NOMO-1 (cell line): Measurements from ENCODE around the gene H2AZ2.

ENCODE experiments used
- DNase-seq, 2 experiments: peaks; one replicate each; lab custom pipeline; 2025; ENCODE audit not compliant: unreplicated experiment in 2 of 2; lab: John Stamatoyannopoulos, UW

Gene H2AZ2

DNA sequence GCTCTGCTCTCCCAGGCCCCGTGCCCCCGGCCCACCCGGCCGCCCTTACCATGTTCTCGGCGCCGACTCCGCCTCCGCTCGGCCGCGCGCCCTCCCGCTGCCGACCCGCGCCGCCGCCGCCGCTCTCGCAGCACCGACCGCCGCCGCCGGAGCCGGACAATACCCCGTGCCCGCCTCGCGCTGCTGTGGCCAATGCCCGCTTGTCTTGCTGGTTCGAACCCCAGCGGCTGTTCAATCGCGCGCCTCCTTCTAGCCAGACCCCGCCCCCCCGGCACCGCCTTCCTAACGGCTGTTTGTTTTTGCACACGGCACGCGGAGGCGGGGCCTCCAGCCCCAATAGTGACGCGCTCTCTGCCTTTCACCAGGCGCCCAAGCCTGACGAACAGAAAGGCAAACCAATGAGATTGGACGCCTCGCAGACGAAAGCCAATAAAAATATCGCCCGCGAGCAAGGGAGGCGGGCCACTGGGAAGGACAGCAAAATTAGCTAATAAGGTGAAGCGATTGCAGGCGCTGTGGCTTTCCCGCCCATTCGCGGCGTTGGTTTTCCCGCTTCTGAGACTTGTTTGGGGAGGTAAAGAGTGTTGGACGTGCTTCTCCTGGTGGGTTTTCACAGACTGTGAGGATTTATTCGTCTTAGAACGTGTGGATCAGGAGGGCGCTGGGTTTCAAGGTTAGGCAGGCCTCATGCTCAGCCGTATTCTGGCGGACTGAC is at the start of gene H2AZ2:
Gene H2AZ2 (minus strand): TSS at position 168 of the 715 bp plus-strand sequence. CDS start 116 bp downstream, at position 52.
- DNase-seq, result peak; percentile 99

DNA sequence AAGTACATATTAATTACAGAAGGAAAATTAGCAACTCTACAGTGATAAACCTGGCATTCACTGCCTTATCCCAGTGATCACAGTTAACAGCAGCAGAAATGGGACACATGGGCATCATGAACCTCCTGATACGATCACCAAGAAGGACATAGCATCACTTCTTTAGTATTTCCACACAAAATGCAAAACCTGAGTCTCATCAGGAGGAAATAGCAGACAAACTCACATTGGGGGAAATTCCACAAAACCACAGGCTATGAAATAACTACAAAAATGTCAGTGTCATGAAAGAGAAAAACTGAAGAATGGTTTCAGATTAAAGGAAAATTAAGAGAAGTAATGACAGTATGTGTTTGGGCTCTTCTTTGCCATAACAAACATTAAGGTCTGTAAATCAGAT is 49.4 kb upstream of the H2AZ2 start:
- no peak for DNase-seq

DNA sequence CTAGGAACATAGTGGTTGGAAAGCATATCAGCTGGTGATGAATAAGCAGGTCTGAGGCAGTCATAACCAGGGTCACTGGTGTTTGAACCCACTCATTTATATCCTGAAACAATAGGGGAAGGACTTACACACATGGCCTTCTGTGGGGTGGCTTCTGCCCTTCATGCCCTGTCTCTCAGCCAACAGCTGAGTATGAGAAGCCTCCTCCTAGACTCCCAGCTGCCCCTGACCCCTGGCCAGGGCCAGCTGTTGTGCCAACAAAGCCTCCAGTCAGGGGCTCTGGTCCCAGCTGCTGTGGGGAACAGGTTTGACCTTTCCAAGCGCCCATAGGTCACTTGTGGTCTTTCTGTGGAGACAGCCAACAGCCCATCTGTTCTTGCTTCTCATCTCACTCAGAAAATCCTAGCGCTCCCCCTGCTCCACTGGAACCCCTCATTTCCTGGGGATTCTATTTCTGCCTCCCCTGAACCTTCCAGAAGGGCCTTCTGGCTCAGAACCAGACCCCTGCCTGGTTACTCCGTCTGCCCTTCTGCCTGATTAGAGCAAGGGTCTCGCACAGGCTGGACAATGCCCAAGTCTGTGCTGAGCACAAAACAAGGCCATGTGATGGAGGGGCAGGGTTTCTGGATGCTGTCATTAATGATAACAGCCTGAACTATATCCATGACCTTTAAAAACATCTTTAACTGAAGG is 47.1 kb upstream of the H2AZ2 start:
- no peak for DNase-seq

DNA sequence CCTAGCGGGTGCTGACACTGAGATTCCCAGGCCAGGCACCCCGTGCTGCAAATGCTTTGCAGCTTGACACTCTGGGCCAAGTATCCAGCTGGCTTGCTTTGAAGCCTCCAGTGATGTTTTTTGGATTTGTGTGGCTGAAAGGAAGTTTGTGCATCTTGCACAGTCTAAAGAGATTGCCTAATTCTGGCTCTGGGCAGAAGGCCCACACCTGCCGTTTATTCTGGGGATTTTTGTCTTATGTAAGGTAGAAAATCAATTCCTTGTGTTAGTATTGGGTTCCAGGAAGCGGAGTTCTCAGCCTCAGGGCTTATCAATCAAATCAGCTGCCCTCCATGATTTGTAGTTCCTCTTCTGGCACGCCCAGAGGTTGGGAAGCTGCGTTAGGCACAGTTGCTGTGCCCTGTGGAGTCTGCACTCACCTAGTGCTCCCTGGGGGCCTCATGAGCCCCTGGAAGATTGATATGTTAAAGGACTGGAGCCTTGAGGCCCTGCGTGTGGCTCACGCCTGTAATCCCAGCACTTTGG is 45.9 kb upstream of the H2AZ2 start:
- no peak for DNase-seq

DNA sequence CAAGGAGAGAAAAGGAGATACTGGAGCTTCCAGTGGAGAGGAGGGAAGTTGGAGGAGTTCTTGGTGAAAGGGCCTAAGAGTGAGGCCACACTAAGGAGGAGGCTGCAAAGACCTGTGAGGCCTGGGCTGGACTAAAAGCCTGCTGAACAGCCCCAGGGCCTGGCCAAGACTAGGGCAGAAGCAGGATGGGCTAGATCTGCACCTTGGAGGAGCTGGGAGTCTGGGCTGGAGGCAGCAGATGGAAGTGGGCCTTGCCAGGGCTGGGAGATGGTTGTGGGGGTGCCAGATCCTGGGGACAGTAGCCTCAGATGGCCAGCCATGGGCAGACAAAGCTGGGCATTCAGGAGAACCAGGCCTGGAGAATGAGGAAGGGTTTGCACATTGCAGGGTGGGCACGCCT is 43.9 kb upstream of the H2AZ2 start:
- DNase-seq, result no peak

DNA sequence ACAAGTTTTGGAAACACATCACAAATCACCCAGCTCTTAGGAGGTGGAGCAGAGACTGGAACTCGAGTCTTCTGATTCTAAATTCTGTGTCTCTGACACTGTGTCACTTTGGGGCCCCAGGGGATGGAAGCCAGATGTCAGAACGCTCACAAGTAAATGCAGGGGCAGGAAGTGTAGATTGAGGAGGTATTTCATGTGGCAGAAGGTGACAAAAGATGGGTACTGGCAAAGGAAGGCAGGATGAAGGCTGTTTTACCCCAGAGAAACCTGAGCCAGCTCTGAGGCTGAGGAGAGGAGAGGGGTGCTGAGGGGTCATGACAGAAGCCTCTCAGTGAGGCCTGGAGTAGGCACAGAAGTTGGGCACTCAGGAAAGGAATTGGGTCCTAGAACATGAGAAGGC is 43.5 kb upstream of the H2AZ2 start:
- no peak for DNase-seq

DNA sequence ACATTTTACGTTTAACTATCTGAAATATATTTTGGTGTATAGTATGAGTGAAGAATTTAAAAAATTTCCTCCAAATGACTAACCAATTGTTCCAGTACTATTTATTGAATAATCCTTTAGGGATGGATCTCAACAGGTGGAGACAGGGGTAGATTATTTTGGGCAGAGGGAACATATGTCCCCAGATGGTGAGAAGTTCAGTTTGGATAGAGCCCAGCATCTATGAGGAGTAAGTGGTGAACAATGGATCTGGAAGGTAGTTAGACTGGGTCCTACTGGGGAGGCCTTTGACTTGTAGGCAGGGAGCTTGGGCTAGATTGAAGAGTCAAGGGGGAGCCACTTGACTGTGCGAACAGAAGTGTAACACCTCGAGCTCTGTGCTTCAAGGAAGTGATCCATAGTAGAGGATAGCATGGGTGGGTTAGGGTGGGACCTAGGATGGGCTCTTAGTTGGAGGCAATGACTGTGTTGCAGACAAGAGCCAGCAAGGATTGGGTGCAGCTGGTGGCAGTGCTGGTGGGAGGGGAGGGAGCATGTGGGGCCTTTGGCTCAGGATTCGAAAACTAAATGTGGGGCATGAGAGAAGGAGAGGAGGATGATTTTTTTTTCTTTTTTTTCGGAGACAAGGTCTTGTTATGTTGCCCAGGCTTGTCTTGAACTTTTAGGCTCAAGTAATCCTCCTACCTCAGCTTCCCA is 41.3 kb upstream of the H2AZ2 start:
- DNase-seq, result no peak

DNA sequence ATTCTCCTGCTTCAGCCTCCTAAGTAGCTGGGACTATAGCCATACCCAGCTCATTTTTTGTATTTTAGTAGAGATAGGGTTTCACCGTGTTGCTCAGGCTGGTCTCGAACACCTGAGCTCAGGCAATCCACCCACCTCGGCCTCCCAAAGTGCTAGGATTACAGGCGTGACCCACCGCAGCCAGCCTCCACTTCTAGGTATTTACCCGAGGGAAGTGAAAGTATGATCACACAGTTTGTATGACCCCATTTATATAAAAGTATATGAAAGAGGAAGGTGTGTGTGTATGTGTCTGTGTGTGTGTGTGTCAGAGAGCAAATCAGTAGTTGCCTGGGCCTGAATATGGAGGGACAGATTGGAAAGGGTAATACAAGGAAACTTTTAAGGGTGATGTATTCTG is 39.4 kb upstream of the H2AZ2 start:
- DNase-seq, result peak; percentile 44 to 59

DNA sequence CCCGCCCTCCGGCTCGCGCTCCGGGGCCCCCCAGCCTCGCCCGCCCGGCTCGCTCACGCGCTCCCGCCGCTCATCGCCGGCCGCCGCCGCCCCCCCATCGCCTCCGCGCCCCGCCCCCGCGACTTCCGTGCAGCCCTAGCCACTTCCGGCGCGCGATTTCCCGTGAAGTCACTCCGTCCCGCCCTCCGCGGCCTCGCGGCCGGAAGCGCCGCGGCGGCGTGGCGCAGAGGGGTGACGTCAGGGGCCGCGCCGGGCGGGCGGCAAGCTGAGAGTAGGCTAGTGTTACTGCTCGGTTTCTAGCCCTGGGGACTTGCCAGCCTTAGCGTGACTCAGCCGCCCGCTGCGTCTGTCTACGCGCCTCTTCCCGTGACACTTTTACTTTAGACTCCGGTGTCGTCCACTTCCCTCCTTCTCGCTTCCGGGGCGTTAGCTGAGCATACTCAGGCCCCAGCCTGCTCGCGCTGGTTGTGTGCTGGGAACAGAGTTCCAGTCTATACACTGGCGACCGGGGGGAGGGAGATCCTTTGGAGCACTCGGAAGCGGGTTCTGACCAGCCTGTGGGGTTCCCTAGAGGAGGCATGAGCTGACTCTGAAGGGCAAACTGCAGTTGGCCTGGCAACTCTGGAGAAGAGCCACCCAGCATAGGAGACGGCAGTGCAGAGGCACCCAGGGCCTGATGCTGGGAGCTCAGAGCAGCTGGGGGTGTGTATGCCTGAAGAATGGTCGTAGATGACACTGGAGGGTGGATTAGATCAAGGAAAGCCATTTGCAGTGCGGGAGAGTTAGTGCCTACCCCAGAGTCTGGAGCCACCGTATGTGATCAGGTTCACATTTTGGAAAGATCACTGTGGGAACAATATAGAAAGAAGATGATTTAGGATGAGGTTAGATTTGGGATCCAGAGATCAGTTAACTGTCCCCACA is 37.8 kb upstream of the H2AZ2 start, which contains the start of gene PURB:
Gene PURB (minus strand): TSS at position 137 of the 924 bp plus-strand sequence. CDS start 182 bp downstream, outside the sequence.
- DNase-seq, result peak; percentile 94

DNA sequence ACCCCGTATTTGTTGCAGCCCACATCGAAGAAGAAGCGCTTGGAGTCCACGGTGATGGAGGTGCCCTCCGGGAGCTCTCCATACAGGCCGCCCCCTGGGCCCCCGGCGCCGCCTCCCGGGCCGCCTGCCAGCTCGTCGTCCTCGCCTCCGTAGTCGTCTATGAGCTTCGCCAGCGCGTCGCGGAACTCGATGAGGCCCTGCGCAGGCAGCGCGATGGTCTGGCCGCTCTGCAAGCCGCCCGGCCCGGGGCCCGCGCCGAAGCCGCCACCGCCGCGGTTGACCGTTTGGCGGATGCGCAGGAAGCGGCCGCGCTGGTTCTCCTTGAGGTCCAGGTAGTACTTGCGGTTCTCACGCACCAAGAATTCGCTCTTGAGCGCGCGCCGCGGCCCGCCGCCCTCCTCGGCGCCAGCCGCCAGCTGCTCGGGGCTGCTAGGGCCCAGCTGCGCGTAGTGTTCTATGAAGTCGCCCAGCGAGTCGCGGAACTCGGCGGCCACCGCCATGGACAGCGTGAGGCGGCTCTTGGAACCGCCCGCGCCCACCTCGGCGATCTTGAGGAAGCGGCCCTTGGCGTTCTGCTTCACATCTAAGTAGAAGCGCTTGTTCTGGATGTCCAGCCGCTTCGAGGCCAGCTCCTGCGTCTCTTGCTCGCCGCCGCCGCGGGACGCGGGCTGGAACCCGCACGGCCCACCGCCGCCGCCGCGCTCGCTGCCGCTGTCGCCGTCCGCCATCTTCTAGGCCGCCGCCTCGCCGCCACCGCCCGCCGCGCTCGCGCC is 36.9 kb upstream of the H2AZ2 start:
- peak in 1 of 2 experiments; percentile 51 for DNase-seq

DNA sequence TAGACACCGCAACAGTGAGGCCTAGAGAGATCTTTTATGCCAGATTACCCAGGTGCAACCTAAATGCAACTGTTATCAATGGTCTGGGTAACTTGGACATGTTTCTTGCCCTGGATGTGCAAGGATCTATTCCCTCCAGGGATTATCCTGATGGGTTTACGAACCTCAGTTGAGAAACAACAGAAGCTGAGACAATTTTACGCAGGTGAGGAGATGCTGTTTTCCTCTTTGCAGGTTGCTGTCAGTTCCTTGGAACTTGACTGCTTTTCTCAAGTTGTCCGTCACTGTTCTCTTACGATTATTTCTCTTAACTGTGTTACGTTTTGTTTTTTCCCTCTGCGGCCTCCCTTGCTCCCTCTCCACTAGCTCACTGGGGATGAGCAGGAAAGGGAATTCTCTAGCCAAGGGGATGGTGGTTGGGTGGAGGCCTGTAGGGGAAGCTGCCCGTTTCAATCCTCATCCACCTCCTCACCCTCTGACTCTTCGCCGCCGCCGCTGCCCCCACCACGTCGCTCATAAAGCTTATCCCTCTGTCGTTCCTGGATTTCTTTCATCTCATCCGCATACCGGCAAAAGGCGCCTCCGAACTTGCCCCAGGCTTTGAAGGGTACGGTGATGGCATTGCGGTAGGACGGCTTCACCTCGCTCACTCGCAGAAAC is 36.2 kb upstream of the H2AZ2 start:
- no peak for DNase-seq

DNA sequence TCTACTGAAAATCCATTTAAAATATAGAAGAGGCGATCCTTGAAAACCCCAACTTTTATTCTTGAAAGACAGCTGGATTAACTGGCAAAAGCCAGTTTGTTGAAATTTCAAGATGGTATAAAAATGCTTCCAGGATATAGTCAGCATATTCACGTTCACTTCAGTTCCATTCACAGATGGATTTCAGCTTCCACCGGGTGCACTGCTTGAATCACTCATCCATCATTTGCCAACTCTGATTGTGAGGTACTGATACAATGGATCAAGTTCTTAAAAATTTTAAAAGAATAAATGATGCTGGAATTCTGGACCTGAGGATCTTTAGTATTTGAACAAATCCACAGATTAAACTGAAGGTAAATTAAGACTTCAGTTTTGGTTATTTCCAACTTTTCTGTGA is 35.0 kb upstream of the H2AZ2 start:
- DNase-seq, result no peak

DNA sequence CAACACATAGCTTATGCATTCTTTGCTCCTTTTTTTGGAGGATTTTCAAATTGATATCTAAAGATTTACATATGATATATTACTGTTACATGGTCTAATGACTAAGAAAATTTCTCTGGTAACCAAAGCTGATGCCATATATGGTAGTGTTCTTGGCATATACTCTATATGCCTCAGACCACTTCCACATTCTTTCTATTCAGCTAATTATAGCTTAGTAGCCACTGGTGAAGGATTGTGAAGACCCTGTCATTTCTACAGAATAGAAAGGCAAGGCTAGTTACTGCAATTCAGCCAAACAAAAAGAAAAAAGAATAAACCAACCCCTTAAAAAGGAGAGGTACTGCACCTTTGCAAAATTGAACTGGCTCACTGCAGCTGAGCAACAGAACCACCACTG is 33.7 kb upstream of the H2AZ2 start:
- peak; percentile 52 to 86 for DNase-seq

DNA sequence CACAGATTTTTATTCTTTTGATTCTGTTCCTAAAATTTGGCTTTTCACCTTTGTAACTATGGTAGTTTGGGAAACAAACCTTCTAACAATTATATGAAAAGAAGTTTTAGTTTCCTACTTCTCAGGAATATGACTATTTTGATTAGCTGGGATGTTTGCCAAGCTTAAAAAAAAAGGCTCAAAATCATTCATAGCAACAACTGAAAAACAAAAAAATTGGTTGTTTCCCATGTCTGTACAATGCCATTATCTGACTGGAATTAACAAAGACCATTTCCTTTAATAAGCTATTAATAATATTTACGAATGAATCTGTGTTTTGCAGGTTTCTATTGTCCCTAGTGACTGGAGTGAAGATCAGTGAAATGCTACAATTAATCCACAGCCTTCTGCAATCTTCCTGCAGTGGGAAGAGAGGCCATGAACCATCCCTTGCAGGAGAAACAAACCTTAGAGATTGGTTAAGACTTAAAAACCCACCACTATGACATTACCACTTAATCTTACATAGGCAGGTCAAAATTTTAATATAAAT is 33.2 kb upstream of the H2AZ2 start:
- no peak for DNase-seq

DNA sequence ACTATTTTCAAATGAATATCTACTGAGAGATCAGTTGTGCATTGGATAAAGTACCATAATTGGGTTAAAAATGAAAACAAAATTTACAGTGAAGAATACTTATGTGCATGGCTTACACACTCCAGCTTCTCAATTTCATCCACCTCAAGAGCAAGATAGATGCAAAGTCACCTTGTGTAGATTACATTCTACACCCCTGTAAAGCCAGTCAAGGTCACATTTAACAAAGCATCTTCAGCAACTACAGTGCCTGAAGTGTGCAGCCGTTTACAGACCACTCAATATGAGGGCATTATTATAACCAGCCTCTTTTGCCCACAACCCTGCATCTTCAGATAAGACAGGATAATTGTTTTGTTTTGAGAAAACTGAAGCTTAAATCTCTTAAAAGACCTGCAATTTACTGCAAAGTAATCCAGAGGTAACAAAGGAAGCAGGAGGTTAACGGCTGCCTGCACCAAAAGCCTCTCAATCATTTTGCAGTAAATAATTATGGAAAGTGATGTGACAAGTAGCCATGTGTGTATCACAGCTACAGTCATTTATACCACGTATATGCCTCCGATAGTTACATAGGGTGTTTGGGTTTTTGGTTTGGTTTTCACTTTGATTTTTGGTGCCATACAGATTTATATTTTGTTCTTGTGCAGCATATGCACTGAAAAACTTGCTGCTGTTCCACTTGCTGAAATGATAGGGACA is 32.6 kb upstream of the H2AZ2 start:
- no peak for DNase-seq

DNA sequence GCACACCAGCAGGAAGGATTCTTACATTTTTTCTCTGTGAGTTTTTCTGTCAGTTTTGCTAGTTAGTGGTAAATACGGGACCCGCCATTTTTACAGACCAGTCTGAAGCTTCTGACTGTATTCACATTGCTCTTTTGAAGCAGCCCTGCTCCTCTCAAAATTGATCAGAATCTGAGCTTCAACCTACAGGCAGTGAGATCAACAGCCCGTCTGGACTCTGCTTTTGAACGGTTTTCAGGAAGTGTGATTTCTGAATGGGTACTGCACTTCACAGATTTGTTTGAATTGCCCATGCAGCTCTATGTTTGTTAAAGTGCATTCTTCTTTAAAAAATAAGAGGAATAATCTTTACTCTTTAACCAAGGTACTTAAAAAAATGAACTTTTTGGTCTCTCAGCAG is 28.5 kb upstream of the H2AZ2 start:
- no peak for DNase-seq

DNA sequence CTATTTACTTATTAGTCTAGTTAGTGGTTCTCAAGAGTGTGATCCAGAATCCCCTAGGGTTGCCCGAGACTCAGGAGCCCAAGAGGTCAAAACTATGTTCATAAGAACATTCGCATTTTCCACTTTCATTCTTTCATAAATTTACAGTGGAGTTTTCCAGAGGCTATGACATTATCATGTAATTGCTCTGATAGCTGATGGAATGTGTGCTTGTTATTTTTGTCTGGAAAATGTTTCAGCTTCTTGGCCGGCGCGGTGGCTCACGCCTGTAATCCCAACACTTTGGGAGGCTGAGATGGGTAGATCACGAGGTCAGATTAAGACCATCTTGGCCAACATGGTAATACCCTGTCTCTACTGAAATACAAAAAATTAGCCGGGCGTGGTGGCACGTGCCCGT is 27.4 kb upstream of the H2AZ2 start:
- DNase-seq, result no peak

DNA sequence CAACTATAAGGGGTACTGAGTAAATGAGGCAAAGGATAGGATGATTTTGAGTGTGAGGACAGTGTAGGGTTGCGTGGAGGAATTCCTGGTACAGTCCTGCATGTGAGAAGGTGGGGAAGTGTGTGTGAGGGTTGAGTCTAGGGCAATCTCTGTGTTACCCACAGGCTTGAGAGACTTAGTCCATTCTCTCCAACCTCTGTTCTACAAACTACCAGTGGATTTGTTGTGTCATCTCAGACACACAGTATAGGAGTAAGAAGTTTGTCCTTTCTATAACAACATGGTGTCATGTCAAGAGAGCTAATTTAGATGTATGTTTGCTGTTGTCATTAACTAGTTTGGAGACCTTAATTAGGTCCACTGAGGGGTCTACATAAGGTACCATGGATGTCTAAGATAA is 24.9 kb upstream of the H2AZ2 start:
- no peak for DNase-seq
